ENCODE data around the gene SATB2.

Gene SATB2

DNA sequence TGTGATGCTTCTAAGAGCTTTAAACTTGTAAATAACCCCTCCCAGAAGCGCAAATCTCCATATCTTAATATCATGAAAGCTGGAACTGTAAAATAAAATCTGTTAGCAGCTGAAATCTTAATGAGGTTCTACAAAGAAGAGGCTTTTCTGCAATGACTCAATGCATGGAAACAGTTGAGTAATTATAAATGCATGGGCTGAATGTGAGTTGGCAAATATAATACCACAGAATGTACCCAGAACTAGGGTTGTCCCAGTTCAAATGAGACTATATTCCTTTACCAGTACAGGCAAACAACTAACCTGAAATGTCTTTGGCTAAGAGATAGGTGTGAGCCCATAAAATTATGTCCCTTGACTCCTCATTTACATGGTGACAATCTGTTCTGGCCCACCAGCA, 52.9 kb downstream of the SATB2 start:
- no peak for DNase-seq

DNA sequence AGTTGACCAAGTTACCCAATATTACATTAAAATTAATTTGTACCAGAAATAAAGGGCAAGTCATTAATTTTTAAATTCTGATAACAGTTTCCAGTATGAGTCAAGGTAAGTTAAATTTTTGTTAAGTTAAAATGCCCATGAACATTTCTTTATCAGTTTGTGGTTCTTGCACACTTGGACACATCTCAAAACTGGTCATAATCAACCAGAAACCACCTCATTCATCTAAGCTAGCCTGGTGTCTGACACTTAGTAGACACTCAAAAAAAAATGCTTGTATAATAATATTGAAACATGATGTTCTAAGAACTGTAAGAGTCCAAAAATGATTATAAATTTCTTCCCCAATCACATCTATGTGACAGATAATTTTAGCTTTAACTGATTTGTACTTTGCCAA, 62.4 kb downstream of the SATB2 start:
- no peak for DNase-seq

DNA sequence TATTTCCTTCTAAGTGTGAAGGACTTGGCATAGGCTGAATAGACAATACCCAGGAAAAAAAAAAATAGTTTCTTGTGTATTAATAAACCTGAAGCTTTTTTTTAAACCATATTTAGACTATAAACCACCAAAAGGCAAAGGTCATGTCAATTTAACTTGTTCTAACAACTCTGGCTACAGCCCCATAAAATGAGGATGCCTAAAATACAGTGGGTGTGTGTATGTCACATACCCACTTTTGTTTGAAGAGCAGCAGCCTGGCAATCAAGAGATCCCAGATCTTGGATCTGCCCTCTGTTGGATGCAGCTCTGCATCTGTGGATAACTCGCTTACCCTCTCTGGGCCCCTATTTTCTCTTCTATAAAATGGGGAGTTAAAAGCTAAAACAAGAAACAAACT, 65.4 kb downstream of the SATB2 start:
- DNase-seq, result no peak

DNA sequence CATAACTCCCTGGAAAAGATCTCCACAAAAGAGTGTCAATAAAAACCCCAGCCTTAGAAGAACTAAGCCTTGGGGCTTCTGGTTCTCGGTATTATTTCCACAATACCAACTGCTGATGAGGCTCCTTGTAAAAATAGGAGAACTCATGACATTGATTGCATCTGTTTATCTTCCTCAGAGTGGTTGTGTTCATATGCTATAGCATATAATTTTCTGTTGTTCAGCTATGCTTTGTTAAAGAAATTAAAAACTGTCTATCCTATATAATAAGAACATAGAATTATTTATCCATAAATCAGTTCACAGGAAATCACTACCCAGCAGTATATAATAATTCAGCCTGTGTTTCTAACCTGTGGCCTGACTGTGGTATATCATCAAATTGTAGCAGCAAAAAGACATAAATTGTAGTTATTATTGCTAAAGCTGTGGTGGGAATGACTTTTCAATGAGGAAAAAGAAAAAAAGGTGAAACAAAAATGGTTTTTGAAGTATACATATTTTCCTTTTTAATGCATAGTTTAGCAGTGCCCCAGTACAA, 68.9 kb downstream of the SATB2 start:
- DNase-seq, result no peak

- no peak for DNase-seq
These were observed 73.7 kb downstream of the SATB2 start for GRCh38 chr2:199384043-199384442.

DNA sequence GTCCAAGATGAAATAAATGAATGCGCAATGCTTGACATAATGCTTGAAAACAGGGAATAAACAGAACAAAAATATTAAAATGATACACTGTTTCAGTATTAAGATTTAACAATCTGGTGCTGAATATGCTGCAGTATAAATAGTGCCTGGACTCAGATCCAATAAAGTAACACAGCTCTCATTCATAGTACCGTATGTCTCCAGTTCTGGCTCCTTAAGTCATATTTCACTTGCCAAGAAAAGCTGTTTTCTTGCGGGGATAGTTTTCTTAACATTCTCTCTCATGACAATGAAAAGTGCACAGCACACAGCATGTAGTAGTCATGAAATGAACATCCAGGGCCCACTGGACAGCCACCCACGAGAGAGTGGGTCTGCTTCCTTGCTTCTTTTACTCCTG, 74.7 kb downstream of the SATB2 start:
- no peak for DNase-seq

DNA sequence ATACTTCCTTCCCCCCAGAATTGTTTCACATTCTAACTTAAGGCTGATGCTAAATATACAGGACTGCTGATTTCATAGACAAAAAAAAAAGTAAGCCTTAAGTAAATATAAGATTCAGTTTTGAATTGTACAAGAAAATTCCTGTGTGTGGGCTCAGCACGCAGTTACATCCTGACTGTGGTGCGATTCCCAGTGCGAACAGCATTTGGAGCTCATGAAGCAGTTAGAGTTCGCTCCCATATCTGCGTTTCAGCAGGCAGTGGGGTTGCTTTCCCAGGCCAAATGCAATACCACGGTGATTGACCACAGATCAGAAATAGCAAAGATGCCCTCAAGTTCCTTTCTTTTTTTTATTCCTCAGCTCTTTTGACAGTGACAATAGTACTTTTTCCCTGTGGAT, 75.6 kb downstream of the SATB2 start:
- DNase-seq, result no peak

GRCh38 chr2:199381531-199381930, 76.2 kb downstream of the SATB2 start:
- no peak for DNase-seq

DNA sequence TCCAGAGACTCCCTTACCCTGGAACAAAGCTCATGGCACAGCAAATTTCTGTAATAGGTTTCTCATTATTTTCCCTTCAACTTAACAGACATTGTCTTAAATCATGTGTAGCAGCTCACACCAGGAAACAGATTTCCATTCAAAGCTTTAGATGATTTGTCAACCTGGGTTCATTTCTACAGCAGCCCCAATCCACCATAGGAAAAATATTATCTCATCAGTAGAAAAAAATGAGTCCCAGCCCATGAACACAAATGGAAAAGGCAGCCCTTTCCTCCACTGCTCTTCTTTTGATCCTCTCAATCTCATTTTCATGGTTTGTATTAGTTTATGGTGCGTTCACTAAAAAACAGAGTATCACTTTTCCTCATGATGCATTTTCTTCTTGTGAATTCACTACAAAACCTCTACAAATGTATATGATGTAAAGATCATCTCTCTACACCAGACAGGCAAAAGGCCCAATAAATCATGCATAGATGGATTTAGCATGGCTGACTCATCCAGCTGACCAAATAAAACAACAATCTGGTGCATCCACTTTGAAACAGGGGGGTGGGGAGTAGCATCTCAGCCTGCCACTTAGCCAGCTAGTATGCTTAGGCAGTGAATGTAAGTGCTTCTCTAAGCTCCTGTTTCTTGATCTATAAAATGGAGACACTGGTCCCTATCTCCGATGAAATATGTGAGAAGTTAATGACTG, 78.6 kb downstream of the SATB2 start:
- DNase-seq, result no peak

- no peak for DNase-seq
These were observed 87.5 kb downstream of the SATB2 start for GRCh38 chr2:199370150-199370780.

- no peak for DNase-seq
These were observed 91.3 kb downstream of the SATB2 start for GRCh38 chr2:199366406-199366805.

- no peak for DNase-seq
These were observed 93.6 kb downstream of the SATB2 start for GRCh38 chr2:199364153-199364552.

DNA sequence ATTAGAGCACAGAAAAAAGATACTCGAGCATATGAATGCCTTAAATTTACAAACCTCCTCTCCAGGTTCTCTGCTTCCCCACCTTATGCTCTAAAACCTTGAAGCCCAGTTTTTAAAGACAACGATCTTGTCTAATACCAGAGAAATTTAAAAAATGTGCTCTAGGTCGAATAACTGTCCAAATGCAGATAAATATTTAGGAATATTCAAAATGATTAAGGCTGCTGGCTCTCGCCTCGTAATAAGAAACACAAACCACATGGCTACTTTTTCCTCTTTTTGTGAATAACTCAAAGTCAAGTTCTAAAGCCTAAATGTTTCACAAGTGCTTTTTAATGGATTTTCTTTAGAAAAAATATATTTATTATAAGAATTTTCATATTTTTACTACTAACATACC, 101.3 kb downstream of the SATB2 start:
- DNase-seq, result no peak

DNA sequence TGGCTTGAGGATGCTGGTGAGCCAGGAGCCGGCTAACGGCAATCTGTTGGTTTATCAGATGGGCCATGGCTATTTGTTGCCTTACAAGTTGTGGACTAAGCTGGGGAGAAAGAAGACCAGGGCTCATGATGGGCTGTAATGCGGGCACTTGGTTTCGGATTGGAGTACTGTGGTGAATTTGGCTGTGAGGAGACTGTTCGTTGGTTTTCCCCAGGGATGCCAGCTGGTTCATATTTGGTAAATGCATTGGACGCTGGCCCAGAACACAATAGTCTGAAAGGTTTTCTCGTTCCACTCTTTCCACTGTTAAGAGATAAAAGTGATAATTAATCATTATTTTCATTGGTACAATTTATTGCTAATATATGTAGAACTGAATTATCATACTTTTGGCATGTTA, 108.9 kb downstream of the SATB2 start:
- no peak for DNase-seq

DNA sequence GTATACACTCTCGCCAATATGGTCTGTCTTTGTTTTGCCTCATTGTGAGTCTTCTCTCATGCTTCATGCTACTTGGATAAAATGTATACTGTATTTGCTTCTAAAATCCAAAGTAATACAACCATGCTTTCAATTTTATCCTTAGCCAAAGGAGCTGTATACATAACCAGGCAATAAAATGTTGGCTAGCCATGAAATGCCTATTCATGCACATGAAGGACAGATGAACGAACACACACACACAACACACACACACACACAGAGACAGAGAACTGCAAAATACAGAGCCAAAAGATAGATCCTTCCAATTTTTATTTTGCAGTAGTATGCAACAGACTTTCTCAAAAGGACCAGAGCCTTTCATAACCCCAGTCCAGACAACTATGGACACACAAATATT, 113.7 kb downstream of the SATB2 start:
- DNase-seq, result no peak

- DNase-seq, result no peak
These were observed 115.4 kb downstream of the SATB2 start for GRCh38 chr2:199342334-199342733.

DNA sequence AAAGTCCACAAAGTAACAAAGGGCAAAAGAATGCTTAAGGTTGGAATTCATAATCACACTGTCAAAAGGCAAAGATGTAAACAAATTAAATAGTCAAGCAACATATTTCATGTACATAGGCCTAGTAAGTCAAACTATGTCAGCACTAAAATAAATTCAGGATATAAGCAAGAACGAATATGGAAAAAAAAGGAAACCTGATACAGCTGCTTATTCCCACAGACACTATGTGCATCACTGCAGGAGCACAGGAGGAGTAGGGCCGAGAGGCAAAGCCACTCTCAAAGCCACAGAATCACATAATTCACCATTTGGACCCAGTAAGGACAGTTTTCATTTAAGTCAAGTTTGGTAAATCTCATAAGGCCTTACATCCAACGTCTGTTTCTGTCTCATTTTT, 116.6 kb downstream of the SATB2 start:
- no peak for DNase-seq

- DNase-seq, result no peak
These were observed 117.7 kb downstream of the SATB2 start for GRCh38 chr2:199339891-199340605.

DNA sequence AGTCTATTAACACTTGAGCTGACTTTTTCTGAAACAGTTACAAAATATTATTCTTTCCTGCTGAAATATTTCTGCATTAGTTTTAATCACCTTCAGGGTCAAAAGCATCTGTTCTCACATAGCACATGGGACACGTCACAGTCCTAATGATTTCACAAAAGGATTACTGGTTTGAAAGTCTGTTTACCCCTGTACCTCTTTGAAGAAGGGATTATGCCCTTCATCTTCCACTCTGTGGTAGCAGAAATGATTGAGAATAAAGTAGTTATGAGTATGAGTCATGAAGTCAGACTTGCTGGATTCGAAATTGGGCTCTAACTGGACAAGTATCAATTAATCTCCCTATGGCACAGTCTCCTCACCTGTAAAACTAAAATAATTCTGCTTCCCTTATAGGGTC, 121.2 kb downstream of the SATB2 start:
- no peak for DNase-seq

DNA sequence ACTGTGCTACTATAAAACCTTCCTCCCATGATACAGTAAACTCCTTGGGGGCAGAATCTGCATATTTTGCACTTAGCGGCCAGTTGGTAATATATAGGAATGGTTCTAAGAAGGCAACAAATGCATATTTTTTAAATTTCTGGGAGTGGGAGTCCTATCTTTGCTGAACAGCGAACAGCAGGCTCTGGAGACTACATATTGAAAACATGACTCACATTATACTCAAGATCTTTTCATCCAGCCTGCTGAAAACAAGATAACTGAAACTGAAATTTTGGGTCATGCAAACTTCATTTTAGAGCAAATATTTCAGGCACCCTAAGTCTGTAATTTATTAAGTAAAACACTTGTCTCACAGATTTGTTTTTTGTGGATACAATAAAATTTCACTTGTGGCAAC, 122.2 kb downstream of the SATB2 start:
- no peak for DNase-seq

GRCh38 chr2:199329466-199329865, 128.3 kb downstream of the SATB2 start:
- DNase-seq, result no peak

GRCh38 chr2:199329031-199329430, 128.7 kb downstream of the SATB2 start:
- DNase-seq, result no peak

DNA sequence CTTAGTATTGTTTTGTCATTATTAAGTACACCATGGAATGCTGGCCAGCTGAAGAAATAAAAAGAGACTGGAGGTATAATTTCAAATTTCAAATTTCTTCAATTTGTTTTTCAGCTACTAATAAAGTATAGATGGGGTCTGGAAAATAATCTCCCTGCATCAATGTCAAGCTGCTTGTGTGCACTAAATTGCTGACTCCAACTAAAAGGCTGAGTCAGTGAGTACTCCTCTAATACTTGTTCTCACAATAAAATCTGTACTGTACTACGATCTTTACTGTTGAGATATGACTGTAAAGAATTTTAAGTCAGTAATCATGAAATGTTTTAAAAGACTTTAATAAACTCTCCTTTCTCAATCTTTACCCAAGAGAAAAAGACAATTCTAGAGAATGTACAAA, 131.9 kb downstream of the SATB2 start:
- DNase-seq, result no peak

GRCh38 chr2:199322151-199322550, 135.6 kb downstream of the SATB2 start:
- no peak for DNase-seq

Data from CD4-positive, alpha-beta T cell treated with Interleukin-10 for 1 hour (primary cell).